Stimulated activated CD4-positive, alpha-beta T cell treated with anti-CD3 and anti-CD28 coated beads, Interleukin-12 subunit alpha, Interleukin-12 subunit beta, amount 100 ng/mL, for 48 hours (primary cell): Measurements from ENCODE around the gene PANK3.
"Not testable (repeated sequence)": the region's sequence is repeated elsewhere in the genome, so short reads cannot be mapped to it uniquely, and the experiment has no call there.

Source experiments
- DNase-seq, 3 donors: peaks; one replicate each; pipeline ENCODE4 v3.0.0-alpha.2; 2020; ENCODE audit warnings: low read depth in 2 of 3, low spot score in 1 of 3

The PANK3 gene

GRCh38 chr5:168553377-168554130 is 25.6 kb downstream of the PANK3 start:
- DNase-seq: no peak

DNA sequence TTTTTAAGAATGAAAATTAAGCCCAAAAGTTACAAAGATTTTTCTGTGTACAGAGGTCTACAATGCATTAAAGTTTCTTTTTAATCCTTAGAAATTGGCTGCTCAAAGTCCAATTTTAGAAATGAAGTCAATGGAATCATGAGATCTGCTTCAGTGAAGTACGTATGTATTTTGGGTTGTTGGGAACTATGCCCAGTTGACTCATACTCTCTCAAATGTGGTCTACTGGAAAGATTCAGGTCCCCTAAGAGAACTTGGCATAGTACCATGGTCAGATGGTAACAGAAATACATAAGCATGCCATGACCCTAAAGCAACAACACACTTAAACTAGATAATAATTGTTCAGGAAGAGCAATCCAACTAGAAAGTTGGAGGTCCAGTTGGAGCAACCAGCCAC is 27.0 kb downstream of the PANK3 start:
- no peak for DNase-seq

DNA sequence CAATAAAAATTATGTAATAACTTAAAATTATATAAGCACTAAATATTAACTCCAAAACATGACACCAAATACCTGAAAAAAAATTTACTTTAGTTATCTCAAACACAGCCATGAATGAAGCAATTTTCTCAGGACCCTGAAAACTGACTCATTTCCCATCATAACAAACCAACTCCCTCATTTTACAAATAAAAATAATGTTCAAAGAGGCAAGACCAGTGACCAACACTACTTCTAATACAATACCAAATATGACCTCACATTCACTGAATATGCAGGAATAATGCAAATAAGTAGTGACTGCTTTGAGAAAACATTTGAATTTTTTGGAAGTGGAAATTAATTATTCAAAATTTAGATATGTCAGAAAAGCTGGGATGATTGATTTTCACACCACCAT is 28.5 kb downstream of the PANK3 start:
- DNase-seq: no peak

- no peak for DNase-seq
Measured at GRCh38 chr5:168549554-168549953, 29.6 kb downstream of the PANK3 start.

- DNase-seq: no peak
Measured at GRCh38 chr5:168537176-168537575, 42.0 kb downstream of the PANK3 start.

GRCh38 chr5:168534351-168534750 is 44.8 kb downstream of the PANK3 start:
- not testable (repeated sequence) for DNase-seq

- DNase-seq: no peak
Measured at GRCh38 chr5:168531987-168532864, 46.9 kb downstream of the PANK3 start.

DNA sequence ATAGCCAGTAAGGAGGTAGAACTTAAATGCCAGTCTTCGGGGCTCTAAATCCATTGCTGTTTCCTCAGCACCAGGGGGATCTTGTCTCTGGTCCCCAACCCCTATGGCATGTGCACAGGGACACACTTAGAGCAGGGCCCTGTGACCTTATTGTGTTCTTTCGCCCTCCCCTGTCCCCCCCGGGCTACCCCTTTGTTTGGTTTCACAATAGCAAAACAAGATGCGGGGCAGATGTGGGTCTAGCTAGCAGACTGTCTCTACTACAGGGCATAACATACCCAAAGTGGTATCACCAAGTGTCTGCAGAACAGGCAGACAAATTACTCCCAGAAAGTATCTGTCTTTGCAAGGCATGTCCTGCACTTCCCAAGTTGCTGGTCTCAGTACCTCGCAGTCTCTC is 48.0 kb downstream of the PANK3 start:
- DNase-seq: no peak

DNA sequence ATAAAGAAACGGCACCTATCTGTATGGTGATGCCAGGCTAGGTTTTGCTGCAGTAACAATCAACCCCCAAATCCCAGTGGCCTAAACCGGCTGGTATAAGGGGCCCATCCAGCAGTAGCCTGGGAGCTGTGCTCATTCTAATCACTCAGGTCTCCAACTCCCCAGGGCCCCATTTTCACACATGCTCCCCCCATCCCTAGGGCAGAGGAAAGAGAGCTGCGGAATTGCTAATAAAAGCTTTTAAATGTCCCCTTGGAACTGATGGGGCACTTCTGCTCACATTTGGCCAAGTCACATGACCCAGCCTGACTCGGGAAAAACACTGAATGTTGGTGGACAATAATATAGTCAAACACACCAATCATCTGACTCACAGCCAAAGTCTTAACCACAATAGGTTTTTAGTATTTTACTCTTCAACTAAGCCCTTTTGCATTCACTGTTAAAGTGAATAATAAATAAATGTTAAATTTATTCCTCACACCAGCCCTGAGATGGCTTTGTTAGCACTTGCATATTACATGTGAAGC is 48.5 kb downstream of the PANK3 start:
- DNase-seq: no peak

- DNase-seq: no peak
Measured at GRCh38 chr5:168529374-168530234, 49.6 kb downstream of the PANK3 start.

DNA sequence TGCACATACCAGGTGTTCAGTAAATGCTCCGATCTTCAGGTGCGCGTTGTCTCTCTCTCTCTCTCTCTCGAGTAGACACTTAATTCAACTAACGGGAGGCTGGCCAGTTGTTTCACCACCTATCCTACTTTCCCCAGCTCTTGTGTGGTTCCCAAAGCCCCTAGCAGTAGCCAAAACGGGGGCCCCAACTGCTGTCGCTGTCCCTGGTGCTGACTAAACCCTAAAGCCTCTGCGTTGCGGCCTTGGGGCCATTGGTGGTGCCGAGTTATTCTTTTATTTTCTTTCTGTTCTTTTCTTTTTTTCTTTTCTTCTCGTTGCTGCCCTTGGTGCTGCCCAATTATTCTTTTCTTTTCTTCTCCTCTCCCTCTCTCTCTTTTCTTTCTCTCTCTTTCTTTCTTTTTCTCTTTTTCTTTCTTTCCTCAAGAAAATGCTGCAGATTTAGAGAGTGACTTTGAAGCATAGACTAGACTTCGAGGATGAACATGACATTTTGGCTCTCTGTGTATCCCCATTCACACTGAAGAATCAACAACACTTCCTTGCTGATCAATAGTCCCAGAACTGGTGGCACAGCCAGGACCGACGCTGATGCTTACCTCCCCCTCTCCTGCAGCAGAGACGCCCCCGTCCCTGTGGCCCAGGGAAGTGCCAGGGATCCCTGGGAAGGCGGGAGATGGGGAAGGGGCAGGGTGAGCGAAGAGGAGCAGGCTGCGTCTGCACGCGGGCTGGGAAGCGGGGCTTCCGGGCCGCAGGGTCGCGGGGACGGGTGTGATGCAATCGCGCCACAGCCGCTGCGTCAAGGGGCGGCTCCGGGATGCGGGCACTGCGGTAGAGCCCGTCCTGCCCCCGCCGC is 50.4 kb downstream of the PANK3 start, which contains the start of gene FBLL1:
TSS of gene FBLL1 (plus strand) at position 785 of the 853 bp plus-strand sequence. CDS start 200 bp downstream, outside the sequence.
- DNase-seq: peak in 1 of 3 donors; percentile 5

DNA sequence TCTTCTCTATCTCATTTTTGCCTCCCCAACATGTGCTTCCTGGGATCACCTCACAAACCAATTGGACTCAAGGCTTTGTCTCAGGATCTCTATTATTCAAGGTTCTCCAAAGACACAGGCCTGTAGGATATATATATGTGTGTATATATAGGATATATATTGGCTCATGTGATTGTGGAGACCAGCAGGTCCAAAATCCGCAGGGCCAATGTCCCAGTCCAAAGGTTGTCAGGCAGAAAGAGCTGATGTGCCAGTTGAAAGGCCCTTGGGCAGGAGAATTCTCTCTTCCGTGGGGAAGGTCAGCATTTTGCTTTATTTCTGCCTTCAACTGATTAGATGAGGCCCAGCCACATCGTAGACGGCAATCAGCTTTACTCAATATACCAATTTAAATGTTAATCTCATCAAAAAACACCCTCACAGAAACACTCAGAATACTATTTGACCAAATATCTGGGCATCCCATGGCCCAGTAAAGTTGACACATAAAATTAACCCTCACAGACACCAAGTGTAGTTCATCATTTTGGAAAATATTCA is 51.3 kb downstream of the PANK3 start:
- DNase-seq: no peak

GRCh38 chr5:168525856-168526255 is 53.3 kb downstream of the PANK3 start:
- DNase-seq: no peak

DNA sequence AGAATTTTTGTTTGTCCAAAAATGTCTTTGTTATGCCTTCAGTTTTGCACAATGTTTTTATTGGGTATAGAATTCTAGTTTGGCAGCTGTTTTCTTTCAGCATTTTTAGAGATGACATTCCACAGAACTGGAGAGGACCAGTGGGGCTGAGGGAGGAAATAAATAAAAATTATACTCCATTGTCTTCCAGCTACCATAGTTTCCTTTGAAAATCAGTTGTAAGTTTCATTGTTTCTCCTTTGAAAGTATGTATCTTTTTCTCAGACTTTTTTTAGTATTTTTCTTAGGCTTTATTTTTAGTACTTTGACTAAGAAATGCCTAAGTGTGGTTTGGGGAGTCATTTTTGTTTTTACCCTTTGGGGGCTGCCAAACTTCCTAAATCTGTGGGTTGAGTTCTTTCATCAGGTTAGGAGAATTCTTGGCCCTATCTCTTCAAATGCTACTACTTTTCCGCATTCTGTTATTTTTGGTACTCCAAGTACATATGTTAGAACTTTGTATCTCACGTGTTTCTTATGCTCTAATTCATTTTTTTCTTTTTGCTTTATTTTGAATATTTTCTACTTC is 65.2 kb downstream of the PANK3 start:
- no peak for DNase-seq

DNA sequence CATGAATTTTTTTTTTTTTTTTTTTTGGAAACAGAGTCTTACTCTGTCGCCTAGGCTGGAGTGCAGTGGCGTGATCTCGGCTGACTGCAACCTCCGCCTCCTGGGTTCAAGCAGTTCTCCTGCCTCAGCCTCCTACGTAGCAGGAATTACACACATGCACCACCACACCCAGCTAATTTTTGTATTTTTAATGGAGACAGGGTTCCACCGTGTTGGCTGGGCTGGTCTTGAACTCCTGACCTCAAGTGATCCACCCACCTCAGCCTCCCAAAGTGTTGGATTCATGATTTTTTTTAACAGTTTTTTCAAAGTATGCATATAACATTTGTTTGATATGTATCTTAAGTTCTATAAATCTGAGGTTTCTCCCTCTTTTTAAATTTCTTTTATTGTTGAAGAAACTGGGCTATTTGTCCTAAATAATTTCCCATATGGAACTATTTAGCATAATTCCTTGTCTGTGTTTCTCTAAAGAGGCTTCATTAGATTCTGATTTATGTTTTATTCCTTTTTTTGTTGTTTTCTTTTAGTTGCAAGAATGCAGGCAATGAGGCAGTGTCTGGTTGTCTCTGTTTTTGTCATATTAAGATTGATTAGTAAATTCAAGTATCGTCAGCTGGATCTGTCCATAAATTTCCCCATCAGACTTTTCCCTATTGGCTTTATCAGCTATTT is 76.5 kb downstream of the PANK3 start:
- DNase-seq: no peak
